ENCODE results near the gene RBM18. TPM values are rescaled to one million over a fixed set of nuclear protein-coding genes. Genes with fewer than 3 reads are reported as not detected.

RBM18 gene
- total and polyA plus RNA-seq, 2 experiments from 2014 or later = 9.3 to 25.5 TPM

DNA sequence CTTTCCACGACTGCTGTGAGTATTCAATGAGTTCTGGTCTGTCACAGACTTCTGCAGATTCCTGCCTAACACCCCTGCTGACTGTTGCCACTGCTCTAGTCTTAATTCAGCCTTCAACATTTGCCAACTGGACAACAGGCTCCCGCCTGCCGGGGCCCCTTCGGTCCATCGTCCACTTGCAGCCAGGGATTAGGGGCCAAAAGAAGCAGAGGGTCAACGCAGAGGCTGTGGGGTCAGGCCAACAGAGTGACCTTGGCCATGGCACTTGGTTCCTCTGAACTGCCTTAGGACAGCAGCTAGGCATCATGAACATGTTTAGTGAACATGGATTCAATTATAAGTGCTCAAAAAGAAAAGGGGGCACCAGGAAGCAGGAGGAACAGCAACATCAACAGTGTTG, 76.3 kb downstream of the RBM18 start (continued):
- TF ChIP-seq, protein P1, sequence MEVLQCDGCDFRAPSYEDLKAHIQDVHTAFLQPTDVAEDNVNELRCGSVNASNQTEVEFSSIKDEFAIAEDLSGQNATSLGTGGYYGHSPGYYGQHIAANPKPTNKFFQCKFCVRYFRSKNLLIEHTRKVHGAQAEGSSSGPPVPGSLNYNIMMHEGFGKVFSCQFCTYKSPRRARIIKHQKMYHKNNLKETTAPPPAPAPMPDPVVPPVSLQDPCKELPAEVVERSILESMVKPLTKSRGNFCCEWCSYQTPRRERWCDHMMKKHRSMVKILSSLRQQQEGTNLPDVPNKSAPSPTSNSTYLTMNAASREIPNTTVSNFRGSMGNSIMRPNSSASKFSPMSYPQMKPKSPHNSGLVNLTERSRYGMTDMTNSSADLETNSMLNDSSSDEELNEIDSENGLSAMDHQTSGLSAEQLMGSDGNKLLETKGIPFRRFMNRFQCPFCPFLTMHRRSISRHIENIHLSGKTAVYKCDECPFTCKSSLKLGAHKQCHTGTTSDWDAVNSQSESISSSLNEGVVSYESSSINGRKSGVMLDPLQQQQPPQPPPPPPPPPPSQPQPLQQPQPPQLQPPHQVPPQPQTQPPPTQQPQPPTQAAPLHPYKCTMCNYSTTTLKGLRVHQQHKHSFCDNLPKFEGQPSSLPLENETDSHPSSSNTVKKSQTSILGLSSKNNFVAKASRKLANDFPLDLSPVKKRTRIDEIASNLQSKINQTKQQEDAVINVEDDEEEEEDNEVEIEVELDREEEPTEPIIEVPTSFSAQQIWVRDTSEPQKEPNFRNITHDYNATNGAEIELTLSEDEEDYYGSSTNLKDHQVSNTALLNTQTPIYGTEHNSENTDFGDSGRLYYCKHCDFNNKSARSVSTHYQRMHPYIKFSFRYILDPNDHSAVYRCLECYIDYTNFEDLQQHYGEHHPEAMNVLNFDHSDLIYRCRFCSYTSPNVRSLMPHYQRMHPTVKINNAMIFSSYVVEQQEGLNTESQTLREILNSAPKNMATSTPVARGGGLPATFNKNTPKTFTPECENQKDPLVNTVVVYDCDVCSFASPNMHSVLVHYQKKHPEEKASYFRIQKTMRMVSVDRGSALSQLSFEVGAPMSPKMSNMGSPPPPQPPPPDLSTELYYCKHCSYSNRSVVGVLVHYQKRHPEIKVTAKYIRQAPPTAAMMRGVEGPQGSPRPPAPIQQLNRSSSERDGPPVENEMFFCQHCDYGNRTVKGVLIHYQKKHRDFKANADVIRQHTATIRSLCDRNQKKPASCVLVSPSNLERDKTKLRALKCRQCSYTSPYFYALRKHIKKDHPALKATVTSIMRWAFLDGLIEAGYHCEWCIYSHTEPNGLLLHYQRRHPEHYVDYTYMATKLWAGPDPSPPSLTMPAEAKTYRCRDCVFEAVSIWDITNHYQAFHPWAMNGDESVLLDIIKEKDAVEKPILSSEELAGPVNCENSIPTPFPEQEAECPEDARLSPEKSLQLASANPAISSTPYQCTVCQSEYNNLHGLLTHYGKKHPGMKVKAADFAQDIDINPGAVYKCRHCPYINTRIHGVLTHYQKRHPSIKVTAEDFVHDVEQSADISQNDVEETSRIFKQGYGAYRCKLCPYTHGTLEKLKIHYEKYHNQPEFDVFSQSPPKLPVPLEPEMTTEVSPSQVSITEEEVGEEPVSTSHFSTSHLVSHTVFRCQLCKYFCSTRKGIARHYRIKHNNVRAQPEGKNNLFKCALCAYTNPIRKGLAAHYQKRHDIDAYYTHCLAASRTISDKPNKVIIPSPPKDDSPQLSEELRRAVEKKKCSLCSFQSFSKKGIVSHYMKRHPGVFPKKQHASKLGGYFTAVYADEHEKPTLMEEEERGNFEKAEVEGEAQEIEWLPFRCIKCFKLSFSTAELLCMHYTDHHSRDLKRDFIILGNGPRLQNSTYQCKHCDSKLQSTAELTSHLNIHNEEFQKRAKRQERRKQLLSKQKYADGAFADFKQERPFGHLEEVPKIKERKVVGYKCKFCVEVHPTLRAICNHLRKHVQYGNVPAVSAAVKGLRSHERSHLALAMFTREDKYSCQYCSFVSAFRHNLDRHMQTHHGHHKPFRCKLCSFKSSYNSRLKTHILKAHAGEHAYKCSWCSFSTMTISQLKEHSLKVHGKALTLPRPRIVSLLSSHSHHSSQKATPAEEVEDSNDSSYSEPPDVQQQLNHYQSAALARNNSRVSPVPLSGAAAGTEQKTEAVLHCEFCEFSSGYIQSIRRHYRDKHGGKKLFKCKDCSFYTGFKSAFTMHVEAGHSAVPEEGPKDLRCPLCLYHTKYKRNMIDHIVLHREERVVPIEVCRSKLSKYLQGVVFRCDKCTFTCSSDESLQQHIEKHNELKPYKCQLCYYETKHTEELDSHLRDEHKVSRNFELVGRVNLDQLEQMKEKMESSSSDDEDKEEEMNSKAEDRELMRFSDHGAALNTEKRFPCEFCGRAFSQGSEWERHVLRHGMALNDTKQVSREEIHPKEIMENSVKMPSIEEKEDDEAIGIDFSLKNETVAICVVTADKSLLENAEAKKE (CRISPR knock-in tag; IDR thresholded peaks at IDR 0.05) = no peak
- no peak for TF ChIP-seq JUNB (IDR thresholded peaks at IDR 0.05; ENCODE audit: unreplicated experiment)
- no peak for TF ChIP-seq EZH2 (IDR thresholded peaks at IDR 0.05; ENCODE audit: low read depth, unreplicated experiment)
- no peak for TF ChIP-seq ZNF114 (CRISPR knock-in tag; IDR thresholded peaks at IDR 0.05)
- TF ChIP-seq, protein P2, sequence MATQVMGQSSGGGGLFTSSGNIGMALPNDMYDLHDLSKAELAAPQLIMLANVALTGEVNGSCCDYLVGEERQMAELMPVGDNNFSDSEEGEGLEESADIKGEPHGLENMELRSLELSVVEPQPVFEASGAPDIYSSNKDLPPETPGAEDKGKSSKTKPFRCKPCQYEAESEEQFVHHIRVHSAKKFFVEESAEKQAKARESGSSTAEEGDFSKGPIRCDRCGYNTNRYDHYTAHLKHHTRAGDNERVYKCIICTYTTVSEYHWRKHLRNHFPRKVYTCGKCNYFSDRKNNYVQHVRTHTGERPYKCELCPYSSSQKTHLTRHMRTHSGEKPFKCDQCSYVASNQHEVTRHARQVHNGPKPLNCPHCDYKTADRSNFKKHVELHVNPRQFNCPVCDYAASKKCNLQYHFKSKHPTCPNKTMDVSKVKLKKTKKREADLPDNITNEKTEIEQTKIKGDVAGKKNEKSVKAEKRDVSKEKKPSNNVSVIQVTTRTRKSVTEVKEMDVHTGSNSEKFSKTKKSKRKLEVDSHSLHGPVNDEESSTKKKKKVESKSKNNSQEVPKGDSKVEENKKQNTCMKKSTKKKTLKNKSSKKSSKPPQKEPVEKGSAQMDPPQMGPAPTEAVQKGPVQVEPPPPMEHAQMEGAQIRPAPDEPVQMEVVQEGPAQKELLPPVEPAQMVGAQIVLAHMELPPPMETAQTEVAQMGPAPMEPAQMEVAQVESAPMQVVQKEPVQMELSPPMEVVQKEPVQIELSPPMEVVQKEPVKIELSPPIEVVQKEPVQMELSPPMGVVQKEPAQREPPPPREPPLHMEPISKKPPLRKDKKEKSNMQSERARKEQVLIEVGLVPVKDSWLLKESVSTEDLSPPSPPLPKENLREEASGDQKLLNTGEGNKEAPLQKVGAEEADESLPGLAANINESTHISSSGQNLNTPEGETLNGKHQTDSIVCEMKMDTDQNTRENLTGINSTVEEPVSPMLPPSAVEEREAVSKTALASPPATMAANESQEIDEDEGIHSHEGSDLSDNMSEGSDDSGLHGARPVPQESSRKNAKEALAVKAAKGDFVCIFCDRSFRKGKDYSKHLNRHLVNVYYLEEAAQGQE (IDR thresholded peaks at IDR 0.05; ENCODE audit: unreplicated experiment) = no peak
- TF ChIP-seq EZH2phosphoT487 (IDR thresholded peaks at IDR 0.05; ENCODE audit: unreplicated experiment) = no peak

Other genes with a start within 250 kb of the RBM18 start
- gene TTLL11, start 171.5 kb downstream of the RBM18 start, total RNA-seq (2014; rRNA removed; shearing (Covaris generic)) = 1.4 and 1.7 TPM in 2 replicates
- gene TTLL11, start 171.5 kb downstream of the RBM18 start, polyA plus RNA-seq (2016; fragmentation: Nextera tagmentation; extraction: Ambion mirVana) = 0.37 and 0.57 TPM in 2 replicates
- gene NDUFA8, start 105.1 kb downstream of the RBM18 start, total RNA-seq (2014; rRNA removed; shearing (Covaris generic)) = 36.6 and 39.7 TPM in 2 replicates
- gene NDUFA8, start 105.1 kb downstream of the RBM18 start, polyA plus RNA-seq (2016; fragmentation: Nextera tagmentation; extraction: Ambion mirVana) = 139 and 144 TPM in 2 replicates
- gene MORN5, start 104.9 kb downstream of the RBM18 start, total RNA-seq (2014; rRNA removed; shearing (Covaris generic)) = not detected in 2 replicates
- not detected in 2 replicates for gene MORN5, start 104.9 kb downstream of the RBM18 start, polyA plus RNA-seq (2016; fragmentation: Nextera tagmentation; extraction: Ambion mirVana)
- gene LHX6, start 35.9 kb downstream of the RBM18 start, total RNA-seq (2014; rRNA removed; shearing (Covaris generic)) = 1.0 and 1.3 TPM in 2 replicates
- 1.2 and 1.3 TPM in 2 replicates for gene LHX6, start 35.9 kb downstream of the RBM18 start, polyA plus RNA-seq (2016; fragmentation: Nextera tagmentation; extraction: Ambion mirVana)
- 31.5 and 32.7 TPM in 2 replicates for gene MRRF, start within 50 bp of the RBM18 start, total RNA-seq (2014; rRNA removed; shearing (Covaris generic))
- gene MRRF, start within 50 bp of the RBM18 start, polyA plus RNA-seq (2016; fragmentation: Nextera tagmentation; extraction: Ambion mirVana) = 25.1 and 27.8 TPM in 2 replicates
- 1.0 and 1.3 TPM in 2 replicates for gene PTGS1, start 106.2 kb upstream of the RBM18 start, total RNA-seq (2014; rRNA removed; shearing (Covaris generic))
- gene PTGS1, start 106.2 kb upstream of the RBM18 start, polyA plus RNA-seq (2016; fragmentation: Nextera tagmentation; extraction: Ambion mirVana) = 0.10 and 0.48 TPM in 2 replicates
- gene OR1J1, start 213.1 kb upstream of the RBM18 start, total RNA-seq (2014; rRNA removed; shearing (Covaris generic)) = not detected in 2 replicates
- gene OR1J1, start 213.1 kb upstream of the RBM18 start, polyA plus RNA-seq (2016; fragmentation: Nextera tagmentation; extraction: Ambion mirVana) = not detected in 2 replicates
- not detected in 2 replicates for gene OR1J2, start 246.0 kb upstream of the RBM18 start, total RNA-seq (2014; rRNA removed; shearing (Covaris generic))
- not detected in 2 replicates for gene OR1J2, start 246.0 kb upstream of the RBM18 start, polyA plus RNA-seq (2016; fragmentation: Nextera tagmentation; extraction: Ambion mirVana)

Measured in GM23338 (cell line).